Glutamatergic neuron (in vitro differentiated cells): ENCODE results near the gene MMS22L. TPM values are rescaled to one million over a fixed set of nuclear protein-coding genes. Genes with fewer than 3 reads are reported as not detected.

Experiments used
- DNase-seq: peaks from one replicate; pipeline ENCODE4 v3.0.0; 2022
- H3K27ac Mint-ChIP-seq: one replicate; pipeline ENCODE4 v1.8.0; 2020; ENCODE audit warnings: mild to moderate bottlenecking, mixed read lengths, inconsistent platforms; ENCODE audit not compliant: unreplicated experiment
- H3K27me3 Mint-ChIP-seq: one replicate; pipeline ENCODE4 v1.8.0; 2020; ENCODE audit warnings: mild to moderate bottlenecking, moderate library complexity, mixed read lengths, inconsistent platforms; ENCODE audit not compliant: unreplicated experiment
- H3K36me3 Mint-ChIP-seq: one replicate; pipeline ENCODE4 v1.8.0; 2020; ENCODE audit warnings: mild to moderate bottlenecking, mixed read lengths, inconsistent platforms; ENCODE audit not compliant: unreplicated experiment
- H3K4me1 Mint-ChIP-seq: one replicate; pipeline ENCODE4 v1.8.0; 2020; ENCODE audit warnings: mild to moderate bottlenecking, low read depth, mixed read lengths, inconsistent platforms; ENCODE audit not compliant: unreplicated experiment
- H3K4me3 Mint-ChIP-seq: one replicate; pipeline ENCODE4 v1.8.0; 2020; ENCODE audit warnings: mild to moderate bottlenecking, mixed read lengths, inconsistent platforms; ENCODE audit not compliant: unreplicated experiment
- H3K9me3 Mint-ChIP-seq: one replicate; pipeline ENCODE4 v1.8.0; 2020; ENCODE audit warnings: mild to moderate bottlenecking, moderate library complexity, mixed read lengths, inconsistent platforms; ENCODE audit not compliant: unreplicated experiment
- total RNA-seq: library from RNA; stranded (reverse); fragmentation: NEBNext Ultra II Directional; extraction: Animal tissue kit (Norgen Biotek cat#: 25700); gene quantifications from one replicate; pipeline ENCODE4 v1.2.1, GENCODE V29; 2021; ENCODE audit not compliant: unreplicated experiment
- TF ChIP-seq, protein P1 (sequence below): fragments of 200-600 bp; sonication (generic); IDR thresholded peaks from one replicate; pipeline ENCODE4 v1.5.0; 2021; ENCODE audit not compliant: partially characterized antibody, unreplicated experiment

The MMS22L gene
- total RNA-seq, 1 donor from 2014 or later, result 9.1 TPM

DNA sequence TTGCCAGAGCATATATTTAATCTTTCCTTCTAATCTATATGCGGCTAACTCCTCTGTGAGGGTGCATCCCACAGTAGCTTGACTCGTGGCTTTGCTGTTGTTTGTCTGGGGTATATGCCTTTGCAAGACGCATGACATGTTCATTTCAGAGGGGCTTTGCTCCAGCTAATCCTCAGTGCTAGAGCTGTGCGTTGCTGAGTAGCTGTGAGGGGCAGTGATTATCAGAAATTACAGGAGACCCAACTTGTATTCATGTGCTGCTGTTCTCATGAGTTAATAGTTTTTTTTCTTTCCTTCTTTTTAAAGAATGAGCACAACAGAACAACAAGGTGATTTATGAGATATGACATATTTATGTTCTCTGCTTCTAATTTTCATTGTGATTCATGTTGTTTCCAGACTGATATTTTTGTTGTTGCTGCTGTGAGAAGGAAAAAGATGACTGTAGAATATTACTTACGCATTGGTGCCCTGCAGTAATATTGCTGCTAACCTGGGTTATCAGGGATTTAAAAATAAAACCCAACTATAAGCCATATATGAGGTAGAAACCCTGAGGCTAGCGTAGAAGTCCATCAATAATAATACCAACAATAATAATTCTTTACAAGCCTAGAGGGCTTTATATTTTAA, 190.2 kb downstream of the MMS22L start:
- no peaks in the 10 kb centered on the region for H3K27me3 Mint-ChIP-seq
- DNase-seq, result no peak
- no peaks in the 10 kb centered on the region for H3K4me1 Mint-ChIP-seq
- no peaks in the 10 kb centered on the region for H3K36me3 Mint-ChIP-seq
- H3K9me3 Mint-ChIP-seq, result no peaks in the 10 kb centered on the region
- TF ChIP-seq, protein P1, sequence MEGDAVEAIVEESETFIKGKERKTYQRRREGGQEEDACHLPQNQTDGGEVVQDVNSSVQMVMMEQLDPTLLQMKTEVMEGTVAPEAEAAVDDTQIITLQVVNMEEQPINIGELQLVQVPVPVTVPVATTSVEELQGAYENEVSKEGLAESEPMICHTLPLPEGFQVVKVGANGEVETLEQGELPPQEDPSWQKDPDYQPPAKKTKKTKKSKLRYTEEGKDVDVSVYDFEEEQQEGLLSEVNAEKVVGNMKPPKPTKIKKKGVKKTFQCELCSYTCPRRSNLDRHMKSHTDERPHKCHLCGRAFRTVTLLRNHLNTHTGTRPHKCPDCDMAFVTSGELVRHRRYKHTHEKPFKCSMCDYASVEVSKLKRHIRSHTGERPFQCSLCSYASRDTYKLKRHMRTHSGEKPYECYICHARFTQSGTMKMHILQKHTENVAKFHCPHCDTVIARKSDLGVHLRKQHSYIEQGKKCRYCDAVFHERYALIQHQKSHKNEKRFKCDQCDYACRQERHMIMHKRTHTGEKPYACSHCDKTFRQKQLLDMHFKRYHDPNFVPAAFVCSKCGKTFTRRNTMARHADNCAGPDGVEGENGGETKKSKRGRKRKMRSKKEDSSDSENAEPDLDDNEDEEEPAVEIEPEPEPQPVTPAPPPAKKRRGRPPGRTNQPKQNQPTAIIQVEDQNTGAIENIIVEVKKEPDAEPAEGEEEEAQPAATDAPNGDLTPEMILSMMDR, result no peak
- H3K27ac Mint-ChIP-seq, result no peak overlapping the region
- H3K4me3 Mint-ChIP-seq, result no peak overlapping the region
